ENCODE results near the gene HGS.

DNA sequence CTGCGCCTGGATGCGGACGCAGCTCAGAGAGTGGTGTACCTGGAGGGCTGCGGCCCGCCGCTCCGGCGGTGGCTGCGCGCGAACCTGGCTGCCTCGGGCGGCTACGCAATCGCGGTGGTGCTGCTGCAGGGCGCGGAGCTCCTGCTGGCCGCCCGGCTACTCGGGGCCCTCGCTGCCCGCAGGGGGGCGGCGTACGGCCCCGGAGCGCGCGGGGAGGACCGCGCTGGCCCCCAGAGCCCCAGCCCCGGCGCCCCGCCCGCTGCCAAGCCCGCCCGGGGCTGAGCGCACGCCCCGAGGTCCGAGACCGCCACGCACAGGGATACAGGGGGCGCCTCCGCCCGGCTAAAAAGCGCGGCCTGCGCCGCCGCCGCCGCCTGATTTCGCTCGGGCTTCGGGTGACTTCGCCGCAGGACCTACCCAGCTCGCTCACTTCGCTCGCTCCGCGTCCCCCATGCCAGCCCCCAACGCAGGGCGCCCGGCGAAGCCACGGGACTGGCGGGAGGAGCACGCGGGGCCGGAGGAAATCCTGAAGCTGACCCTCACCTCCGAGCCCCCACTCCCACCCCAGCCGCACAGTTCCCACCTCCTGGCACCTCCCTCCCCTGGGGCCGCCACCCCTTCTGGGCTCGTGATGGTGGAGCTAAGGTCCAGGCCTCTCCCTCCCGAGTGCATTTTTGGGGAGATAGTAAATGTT is 35.7 kb upstream of the HGS start:
- TF ChIP-seq CTCF (IDR thresholded peaks at IDR 0.05; ENCODE audit: insufficient read depth, low read length) = no peak
- TF ChIP-seq, protein P1, sequence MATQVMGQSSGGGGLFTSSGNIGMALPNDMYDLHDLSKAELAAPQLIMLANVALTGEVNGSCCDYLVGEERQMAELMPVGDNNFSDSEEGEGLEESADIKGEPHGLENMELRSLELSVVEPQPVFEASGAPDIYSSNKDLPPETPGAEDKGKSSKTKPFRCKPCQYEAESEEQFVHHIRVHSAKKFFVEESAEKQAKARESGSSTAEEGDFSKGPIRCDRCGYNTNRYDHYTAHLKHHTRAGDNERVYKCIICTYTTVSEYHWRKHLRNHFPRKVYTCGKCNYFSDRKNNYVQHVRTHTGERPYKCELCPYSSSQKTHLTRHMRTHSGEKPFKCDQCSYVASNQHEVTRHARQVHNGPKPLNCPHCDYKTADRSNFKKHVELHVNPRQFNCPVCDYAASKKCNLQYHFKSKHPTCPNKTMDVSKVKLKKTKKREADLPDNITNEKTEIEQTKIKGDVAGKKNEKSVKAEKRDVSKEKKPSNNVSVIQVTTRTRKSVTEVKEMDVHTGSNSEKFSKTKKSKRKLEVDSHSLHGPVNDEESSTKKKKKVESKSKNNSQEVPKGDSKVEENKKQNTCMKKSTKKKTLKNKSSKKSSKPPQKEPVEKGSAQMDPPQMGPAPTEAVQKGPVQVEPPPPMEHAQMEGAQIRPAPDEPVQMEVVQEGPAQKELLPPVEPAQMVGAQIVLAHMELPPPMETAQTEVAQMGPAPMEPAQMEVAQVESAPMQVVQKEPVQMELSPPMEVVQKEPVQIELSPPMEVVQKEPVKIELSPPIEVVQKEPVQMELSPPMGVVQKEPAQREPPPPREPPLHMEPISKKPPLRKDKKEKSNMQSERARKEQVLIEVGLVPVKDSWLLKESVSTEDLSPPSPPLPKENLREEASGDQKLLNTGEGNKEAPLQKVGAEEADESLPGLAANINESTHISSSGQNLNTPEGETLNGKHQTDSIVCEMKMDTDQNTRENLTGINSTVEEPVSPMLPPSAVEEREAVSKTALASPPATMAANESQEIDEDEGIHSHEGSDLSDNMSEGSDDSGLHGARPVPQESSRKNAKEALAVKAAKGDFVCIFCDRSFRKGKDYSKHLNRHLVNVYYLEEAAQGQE (IDR thresholded peaks at IDR 0.05; ENCODE audit: insufficient replicate concordance, low read depth) = no peak
- no peak for TF ChIP-seq GABPA (IDR thresholded peaks at IDR 0.05; ENCODE audit: low read depth)
